NCI-H2107 (cell line): ENCODE data around the gene BTBD9.
A peak's percentile ranks its signal among the peaks of the same experiment; 100 is the strongest.

Experiments used
- DNase-seq: peaks from one replicate; lab custom pipeline; 2025; lab: John Stamatoyannopoulos, UW

BTBD9 gene

DNA sequence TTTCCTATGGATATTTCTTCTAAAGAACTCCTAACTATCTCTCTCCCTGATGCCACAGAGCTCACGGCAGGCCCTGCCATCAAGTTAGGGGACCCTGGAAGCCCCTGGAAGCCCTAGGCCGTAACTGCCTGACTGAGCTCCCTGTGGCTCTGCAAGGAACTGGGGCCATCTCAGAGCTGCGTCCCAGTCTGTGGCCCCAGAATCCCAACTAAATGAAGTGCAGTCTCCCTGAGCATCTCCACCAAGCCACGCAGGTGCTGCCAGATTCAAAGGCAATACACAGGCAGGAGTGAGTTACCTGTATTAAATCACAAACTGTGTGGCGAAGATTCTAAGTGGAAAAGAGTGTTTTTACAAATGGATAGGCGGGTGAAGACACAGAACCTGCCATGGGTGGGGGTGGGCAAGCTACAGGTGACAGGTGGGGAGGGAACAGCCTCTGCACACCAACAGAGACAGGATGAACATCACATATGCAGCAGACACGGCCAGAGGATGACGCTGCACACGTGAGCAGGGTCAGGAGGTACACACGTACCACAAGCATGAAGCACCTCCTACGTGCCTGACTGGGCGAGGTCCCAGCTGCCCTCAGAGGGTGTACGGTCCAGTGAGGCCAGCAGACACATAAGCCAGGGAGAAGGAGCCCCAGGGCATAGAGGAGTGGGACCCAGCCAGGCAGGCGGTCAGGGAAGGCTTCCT, 461.7 kb downstream of the BTBD9 start:
- no peak for DNase-seq

- DNase-seq = no peak
Measured at GRCh38 chr6:38176797-38177751, 462.7 kb downstream of the BTBD9 start.

DNA sequence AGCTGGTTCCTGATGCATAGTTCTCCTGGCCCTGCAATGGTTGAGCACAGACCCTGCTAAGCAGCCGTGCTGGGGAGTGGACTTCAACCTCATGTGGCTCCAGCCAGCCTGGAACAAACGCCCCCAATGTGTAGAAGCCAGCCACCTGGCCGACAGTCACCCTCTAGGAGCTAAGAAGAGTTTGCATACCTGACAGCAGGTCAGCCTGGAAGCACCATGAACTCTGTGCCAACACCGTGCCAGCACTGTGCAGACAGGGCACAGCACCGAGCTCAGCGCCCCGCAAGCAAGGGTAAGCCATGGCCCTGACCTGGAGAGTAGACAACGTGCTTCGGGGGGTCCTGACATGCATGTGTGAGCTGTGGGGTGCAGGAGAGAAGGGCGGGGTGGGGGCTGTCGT, 463.9 kb downstream of the BTBD9 start:
- no peak for DNase-seq

DNA sequence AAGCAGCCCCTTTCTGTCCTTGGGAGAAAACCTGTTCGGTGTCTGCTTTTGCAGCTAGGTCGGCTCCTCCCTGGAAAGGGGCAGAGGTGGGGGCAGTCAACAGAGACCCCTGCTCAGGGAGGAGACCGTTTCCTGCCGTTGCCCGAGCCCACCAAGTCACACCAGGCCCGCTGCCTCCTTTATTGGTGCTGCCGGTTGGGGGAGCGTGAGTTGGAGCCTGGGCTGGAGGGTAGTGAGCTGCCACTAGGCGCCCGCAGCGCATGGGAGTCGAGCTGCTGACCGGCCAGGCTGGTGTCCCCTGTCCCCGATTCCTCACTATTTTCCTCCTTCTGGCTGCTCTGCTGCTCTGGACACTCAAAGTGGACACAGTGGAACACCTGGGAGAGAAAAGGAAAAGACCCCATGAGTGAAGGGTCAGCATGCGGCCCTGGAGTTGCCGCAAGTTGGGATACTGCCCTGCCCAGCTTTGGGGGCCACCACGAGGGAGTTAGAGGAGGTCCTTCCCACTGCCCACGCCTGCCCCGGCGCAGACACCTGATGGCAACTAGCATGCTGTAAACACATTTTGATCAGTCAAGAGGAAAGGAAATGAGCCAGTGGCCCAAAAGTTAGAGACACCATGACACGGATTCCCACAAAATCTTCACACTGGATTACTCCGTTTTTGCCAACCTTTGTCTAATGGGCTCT, 464.8 kb downstream of the BTBD9 start:
- DNase-seq = no peak

- no peak for DNase-seq
Measured at GRCh38 chr6:38174315-38174714, 465.4 kb downstream of the BTBD9 start.

GRCh38 chr6:38173909-38174308, 465.8 kb downstream of the BTBD9 start:
- no peak for DNase-seq

DNA sequence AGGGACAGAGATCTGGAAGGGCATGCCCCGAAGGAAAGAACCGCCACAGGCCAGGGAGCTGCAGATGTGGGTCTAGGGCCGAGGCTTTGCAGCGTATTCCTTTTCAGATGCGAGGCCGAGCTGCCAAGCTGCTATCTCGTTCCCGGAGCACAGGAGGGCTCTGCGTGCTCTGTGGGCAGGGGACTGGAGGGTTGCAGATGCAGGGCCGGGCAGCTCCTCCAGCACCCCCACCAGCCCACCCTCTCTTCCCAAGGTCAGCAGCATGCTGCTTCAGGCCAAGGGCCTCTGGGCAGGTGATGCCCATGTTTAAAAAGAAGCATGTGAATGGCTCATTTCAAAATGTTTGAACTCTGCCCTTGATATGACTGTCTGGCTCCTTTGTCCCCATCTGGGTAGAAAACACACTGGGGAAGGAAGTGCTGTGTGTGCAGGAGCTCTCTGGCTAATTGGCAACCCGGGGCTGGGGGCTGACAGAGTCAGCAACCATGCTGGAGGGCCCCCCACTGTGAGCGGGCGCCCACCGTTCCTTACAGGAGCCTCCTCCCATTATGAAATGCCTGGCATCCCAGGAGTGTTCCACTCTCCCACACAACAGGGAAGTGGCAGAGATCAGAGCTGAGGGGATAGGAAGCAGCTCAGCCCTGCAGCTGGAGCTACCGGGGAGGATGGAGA, 466.9 kb downstream of the BTBD9 start:
- no peak for DNase-seq

DNA sequence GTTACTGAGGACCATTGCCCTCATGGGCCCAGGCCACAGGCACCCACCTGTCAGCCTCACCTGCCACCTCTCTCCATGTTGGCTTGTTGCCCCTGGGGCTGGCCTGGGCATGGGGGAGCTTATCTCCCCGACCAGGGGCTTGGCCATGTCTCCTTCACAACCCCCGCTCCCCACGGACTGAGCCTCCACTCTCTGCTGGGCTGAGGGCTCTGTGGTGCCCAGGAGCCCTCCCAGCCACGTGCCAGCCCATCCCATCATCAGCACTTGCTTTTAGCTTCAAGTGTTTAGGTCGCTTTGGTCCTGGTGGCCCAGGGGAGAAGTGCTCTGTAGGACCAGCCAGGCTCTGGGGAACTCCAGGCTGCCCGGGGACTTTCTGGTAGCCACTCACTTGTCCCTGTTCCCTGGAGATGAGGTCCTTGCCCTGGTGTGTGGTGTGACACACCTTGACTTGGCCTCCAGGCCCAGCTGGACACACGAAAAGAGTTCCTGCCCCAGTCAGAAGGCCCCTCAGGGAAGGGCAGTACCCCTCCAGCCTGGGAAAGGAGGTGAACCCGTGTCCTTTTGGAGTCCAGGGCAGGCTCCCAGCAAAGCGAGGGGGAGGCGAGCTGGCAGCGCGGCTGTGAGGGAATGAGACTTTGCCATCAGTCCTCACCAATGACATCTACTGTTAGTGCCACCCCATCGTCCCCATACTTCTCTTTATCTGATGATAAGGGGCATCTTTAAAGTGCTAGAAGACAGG, 467.6 kb downstream of the BTBD9 start:
- DNase-seq = no peak

GRCh38 chr6:38170666-38171355, 468.9 kb downstream of the BTBD9 start:
- DNase-seq = no peak

DNA sequence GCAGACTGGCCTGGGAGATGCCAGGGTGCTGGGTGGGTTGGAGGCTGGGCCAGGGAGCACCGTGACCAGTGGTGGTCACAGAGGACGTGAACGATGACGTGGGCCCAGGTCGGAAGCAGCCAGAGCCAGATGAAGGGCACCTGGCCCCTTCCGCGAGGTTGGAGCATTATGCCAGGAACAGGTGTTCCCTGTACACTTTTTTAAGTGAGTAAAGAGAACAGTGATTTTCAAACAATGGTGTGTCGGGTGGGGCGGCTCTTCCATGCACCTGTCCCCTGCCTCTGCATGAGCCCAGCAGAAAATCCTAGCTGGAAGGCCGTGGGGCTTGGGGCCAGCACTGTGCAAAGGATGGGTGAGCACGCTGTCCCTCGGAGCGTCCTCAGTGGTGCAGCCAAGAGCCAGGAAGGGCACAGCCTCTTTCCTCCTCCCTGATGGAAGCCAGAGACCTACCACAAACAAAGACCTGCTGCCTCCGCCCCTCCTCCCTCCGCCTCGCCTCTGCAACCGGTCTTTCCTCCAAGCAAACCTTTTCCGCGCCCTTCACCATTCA, 469.7 kb downstream of the BTBD9 start:
- DNase-seq = peak; percentile 32

DNA sequence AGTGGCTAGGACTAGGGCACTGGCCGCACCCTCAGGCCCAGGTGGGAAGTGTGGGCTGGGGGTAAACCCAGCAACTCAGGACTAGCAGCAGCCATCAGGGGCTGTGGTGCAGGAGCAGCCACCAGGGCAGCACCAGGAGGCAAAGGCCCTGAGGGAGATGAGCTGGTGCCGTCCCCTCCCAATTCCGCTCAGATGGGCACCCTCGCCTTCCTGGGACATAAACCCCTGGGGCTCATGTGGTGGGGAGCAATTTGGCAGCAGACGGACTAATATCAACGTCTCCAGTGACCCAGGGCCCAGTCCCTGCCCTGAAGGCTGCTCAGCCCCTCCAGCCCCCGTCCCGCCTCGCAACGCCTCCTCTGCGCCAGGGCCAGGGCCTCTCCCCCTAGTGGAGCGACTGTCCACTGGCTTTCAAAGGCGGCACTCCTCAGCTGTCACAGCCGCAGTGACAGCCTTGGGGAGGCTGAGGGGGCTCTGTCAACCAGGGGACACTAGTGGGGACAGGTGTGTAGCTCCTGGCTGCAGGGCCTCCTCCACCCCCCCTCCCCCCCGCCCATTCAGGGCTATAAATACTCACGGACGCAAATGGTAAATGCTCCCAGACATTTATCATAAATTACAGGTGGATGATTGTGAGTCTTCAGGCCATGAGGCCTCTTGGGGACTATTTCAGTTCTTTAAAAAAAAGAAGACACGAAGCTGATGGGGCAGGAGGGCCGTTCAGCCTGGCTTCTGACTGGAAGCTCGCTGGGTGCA, 470.3 kb downstream of the BTBD9 start:
- DNase-seq = no peak

- no peak for DNase-seq
Measured at GRCh38 chr6:38168699-38169098, 471.0 kb downstream of the BTBD9 start.

- DNase-seq = no peak
Measured at GRCh38 chr6:38168126-38168525, 471.6 kb downstream of the BTBD9 start.

DNA sequence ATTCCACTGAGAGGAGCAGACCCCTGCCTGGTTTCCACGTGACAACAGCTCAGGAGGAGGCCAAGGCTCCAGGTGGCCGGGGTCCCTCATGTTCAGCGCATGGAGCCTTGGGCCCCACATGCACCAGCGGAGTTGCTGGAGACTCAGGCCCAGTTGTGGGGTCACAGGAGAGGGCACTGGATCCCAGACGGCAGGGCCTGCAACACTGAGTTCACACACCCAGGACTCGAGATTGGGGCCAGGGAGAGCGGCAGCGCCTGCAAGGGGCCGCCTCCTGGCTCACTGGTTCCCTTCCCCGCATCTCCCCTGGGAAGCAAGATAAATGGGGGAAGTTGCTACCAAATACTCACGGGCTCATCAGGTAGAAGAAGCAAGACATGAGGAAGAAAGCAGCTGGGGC, 472.1 kb downstream of the BTBD9 start:
- DNase-seq = no peak

DNA sequence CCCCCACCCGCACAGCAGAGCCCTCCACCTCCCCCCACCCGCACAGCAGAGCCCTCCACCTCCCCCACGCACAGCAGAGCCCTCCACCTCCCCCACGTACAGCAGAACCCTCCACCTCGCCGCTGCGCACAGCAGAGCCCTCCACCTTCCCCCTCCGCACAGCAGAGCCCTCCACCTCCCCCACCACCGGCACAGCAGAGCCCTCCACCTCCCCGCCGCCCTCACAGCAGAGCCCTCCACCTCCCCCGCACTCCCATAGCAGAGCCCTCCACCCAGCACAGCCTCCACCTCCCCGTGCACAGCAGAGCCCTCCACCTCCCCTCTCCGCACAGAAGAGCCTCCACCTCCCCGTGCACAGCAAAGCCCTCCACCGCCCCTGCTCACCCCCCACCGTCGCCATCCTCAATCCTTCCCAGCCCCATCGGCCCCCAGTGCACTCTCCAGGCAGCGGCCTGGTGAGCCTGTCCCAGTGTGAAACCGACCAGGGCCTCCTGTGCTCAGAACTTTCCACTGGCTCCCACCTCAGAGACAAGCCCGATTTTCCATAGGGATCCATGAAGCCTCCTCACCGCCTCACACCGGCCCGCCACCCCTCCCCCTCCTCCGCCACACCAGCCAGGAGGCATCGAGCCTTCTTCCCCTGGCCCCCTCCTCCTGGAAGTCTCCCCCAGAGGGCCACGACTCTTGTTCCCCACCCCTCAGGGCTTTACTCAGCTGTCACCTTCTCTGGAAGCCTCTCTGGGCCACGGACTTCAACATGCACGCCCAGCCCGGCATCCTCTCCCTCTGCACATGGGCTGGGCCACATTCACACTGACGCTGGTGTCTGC, 473.1 kb downstream of the BTBD9 start:
- DNase-seq = no peak

GRCh38 chr6:38164671-38165108, 475.0 kb downstream of the BTBD9 start:
- no peak for DNase-seq

- no peak for DNase-seq
Measured at GRCh38 chr6:38164131-38164481, 475.6 kb downstream of the BTBD9 start.

DNA sequence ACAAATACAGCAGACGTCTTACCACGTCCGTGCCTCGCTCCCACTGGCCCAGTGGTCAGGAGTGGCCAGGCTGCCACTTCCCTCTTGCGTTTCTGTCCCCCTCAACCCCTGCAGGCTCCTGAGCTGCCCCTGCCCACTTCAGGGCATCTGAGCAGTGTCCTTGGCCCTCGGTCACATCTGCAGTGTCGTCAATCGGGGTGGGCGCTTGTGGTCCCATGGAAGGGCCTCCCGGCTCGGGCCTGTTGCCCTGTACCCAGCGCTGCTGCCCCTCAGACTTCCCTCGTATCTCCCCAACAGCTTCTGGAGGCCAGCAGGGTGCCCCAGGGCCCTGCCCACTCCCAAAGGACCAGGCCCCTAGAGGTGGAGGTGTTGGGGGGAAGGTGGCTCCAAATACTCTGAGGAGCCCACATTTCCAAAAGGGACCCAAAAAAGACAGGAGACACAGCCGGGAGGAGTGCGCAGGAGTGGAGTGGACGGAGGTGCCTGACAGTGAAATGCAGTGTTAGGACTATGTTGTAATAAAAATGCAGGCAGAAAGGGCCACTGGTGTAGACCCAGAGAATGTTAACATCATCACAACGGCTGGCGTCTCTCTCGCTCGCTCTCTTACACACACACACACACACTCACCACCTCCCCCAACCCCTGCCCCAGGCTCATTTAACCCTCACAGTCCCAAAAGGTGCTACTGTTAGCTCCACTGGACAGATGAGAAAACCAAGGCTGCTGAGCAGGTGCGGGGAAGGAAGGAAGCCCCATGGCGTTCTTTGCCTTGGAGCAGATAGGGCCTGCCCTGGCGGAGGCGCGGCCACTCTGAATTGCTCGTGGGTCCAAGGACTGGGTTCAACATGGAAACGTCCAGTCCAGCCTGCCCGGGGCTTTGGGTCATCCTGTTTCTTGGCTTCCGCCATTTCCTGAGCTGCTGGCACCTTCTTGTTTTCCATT, 476.3 kb downstream of the BTBD9 start:
- DNase-seq = no peak
